KMS-11 (cell line): Measurements from ENCODE around the gene SFT2D2.

Experiments
- H2AFZ ChIP-seq: fragments of 200-600 bp; sonication (generic); 2 replicates; pipeline ENCODE4 v1.6.1; 2016; ENCODE audit warnings: antibody characterized with exemption, mixed run types, low read depth
- H3K27ac ChIP-seq: fragments of 200-600 bp; sonication (generic); 2 replicates; pipeline ENCODE4 v1.6.1; 2016; ENCODE audit warnings: mild to moderate bottlenecking, mixed run types
- H3K27me3 ChIP-seq: fragments of 200-600 bp; sonication (generic); 2 replicates; pipeline ENCODE4 v1.6.1; 2017; ENCODE audit warnings: mild to moderate bottlenecking, low read depth, mixed run types, moderate library complexity; ENCODE audit not compliant: insufficient read depth
- H3K36me3 ChIP-seq: fragments of 200-600 bp; sonication (generic); 2 replicates; pipeline ENCODE4 v1.6.1; 2017; ENCODE audit warnings: mild to moderate bottlenecking, mixed run types; ENCODE audit not compliant: insufficient read depth
- H3K4me1 ChIP-seq: fragments of 200-600 bp; sonication (generic); 2 replicates; pipeline ENCODE4 v1.6.1; 2016; ENCODE audit warnings: mild to moderate bottlenecking, low read depth, mixed run types; ENCODE audit not compliant: poor library complexity, severe bottlenecking
- H3K4me2 ChIP-seq: fragments of 200-600 bp; sonication (generic); 2 replicates; pipeline ENCODE4 v1.7.0; 2016; ENCODE audit warnings: mild to moderate bottlenecking, mixed run types
- H3K4me3 ChIP-seq: fragments of 200-600 bp; sonication (generic); IDR thresholded peaks from 2 replicates; pipeline ENCODE4 v1.6.1; 2017; ENCODE audit warnings: low read depth, low read length, mixed read lengths; ENCODE audit not compliant: insufficient read depth
- H3K79me2 ChIP-seq: fragments of 200-600 bp; sonication (generic); 2 replicates; pipeline ENCODE4 v1.6.1; 2016; ENCODE audit warnings: low read depth, mixed run types; ENCODE audit not compliant: insufficient read depth
- H3K9ac ChIP-seq: fragments of 200-600 bp; sonication (generic); 2 replicates; pipeline ENCODE4 v1.6.1; 2016; ENCODE audit warnings: mild to moderate bottlenecking, mixed run types
- H4K20me1 ChIP-seq: fragments of 200-600 bp; sonication (generic); 2 replicates; pipeline ENCODE4 v1.6.1; 2016; ENCODE audit warnings: mild to moderate bottlenecking, mixed run types; ENCODE audit not compliant: insufficient read depth
- TF ChIP-seq, protein P1 (sequence below): fragments of 200-600 bp; sonication (generic); conservative IDR thresholded peaks from 2 replicates; pipeline ENCODE4 v1.6.1; 2017; ENCODE audit warnings: low read depth, mild to moderate bottlenecking, antibody characterized with exemption, low read length, moderate library complexity, mixed read lengths

SFT2D2 gene

GRCh38 chr1:168210312-168210711 lies 15.5 kb upstream of the SFT2D2 start:
- TF ChIP-seq, protein P1, sequence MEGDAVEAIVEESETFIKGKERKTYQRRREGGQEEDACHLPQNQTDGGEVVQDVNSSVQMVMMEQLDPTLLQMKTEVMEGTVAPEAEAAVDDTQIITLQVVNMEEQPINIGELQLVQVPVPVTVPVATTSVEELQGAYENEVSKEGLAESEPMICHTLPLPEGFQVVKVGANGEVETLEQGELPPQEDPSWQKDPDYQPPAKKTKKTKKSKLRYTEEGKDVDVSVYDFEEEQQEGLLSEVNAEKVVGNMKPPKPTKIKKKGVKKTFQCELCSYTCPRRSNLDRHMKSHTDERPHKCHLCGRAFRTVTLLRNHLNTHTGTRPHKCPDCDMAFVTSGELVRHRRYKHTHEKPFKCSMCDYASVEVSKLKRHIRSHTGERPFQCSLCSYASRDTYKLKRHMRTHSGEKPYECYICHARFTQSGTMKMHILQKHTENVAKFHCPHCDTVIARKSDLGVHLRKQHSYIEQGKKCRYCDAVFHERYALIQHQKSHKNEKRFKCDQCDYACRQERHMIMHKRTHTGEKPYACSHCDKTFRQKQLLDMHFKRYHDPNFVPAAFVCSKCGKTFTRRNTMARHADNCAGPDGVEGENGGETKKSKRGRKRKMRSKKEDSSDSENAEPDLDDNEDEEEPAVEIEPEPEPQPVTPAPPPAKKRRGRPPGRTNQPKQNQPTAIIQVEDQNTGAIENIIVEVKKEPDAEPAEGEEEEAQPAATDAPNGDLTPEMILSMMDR: no peak

GRCh38 chr1:168213349-168213748 lies 12.5 kb upstream of the SFT2D2 start:
- Histone ChIP-seq H3K79me2 (no peaks in the 10 kb centered on the region), H3K4me3 (no peak overlapping the region), H3K27me3 (no peaks in the 10 kb centered on the region), H3K9ac (no peak overlapping the region), H3K27ac (no peak overlapping the region), H3K4me2 (no peak overlapping the region), H3K4me1 (no peaks in the 10 kb centered on the region), H4K20me1 (no peaks in the 10 kb centered on the region), H2AFZ (no peak overlapping the region), H3K36me3 (no peaks in the 10 kb centered on the region)
- TF ChIP-seq, protein P1: no peak

More at GRCh38 chr1:168210312-168210711, 15.5 kb upstream of the SFT2D2 start:
- H3K4me1 ChIP-seq: no peaks in the 10 kb centered on the region
- H3K4me3 ChIP-seq: no peak overlapping the region
- no peak overlapping the region for H3K9ac ChIP-seq
- no peak overlapping the region for H3K27ac ChIP-seq
- H3K4me2 ChIP-seq: no peak overlapping the region
- H3K36me3 ChIP-seq: no peaks in the 10 kb centered on the region
- H3K79me2 ChIP-seq: no peaks in the 10 kb centered on the region
- no peaks in the 10 kb centered on the region for H3K27me3 ChIP-seq
- H2AFZ ChIP-seq: no peak overlapping the region
- no peaks in the 10 kb centered on the region for H4K20me1 ChIP-seq

DNA sequence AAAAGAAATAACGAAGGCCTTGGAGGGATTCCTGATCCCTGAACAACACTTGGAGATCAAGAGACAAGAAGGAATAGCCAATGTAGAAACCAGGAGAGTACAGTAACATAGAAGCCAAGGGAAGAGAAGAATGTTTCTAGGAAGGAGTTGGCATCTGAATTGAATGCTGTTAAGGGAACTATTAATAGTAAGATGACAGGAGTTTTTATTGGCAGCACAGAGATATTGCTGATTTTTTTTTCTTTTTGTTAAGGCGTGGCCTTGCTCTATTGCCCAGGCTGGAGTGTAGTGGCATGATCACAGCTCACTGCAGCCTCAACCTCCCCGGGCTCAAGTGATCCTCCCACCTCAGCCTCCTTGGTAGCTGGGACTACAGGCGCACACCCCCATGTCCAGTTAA lies 9.6 kb upstream of the SFT2D2 start:
- H3K9ac ChIP-seq: no peak overlapping the region
- H3K4me2 ChIP-seq: no peak overlapping the region
- H3K79me2 ChIP-seq: no peaks in the 10 kb centered on the region
- H4K20me1 ChIP-seq: no peaks in the 10 kb centered on the region
- H2AFZ ChIP-seq: no peak overlapping the region
- H3K4me1 ChIP-seq: no peaks in the 10 kb centered on the region
- TF ChIP-seq, protein P1: no peak
- no peaks in the 10 kb centered on the region for H3K27me3 ChIP-seq
- H3K27ac ChIP-seq: no peak overlapping the region
- H3K4me3 ChIP-seq: no peak overlapping the region
- no peaks in the 10 kb centered on the region for H3K36me3 ChIP-seq

- H3K27ac ChIP-seq: no peak overlapping the region
- TF ChIP-seq, protein P1: no peak
- H3K79me2 ChIP-seq: no peaks in the 10 kb centered on the region
- no peak overlapping the region for H3K9ac ChIP-seq
- no peak overlapping the region for H3K4me3 ChIP-seq
- no peaks in the 10 kb centered on the region for H3K36me3 ChIP-seq
- H3K27me3 ChIP-seq: no peaks in the 10 kb centered on the region
- no peak overlapping the region for H2AFZ ChIP-seq
- H3K4me1 ChIP-seq: no peaks in the 10 kb centered on the region
- no peaks in the 10 kb centered on the region for H4K20me1 ChIP-seq
- no peak overlapping the region for H3K4me2 ChIP-seq
These were observed 8.1 kb upstream of the SFT2D2 start for GRCh38 chr1:168217664-168218063.
